ENCODE results near the gene NSG2.

GRCh38 chr5:174109698-174110260 is 64.3 kb downstream of the NSG2 start:
- no peak for TF ChIP-seq CTCF (IDR thresholded peaks at IDR 0.05; ENCODE audit: low read length)
- TF ChIP-seq EZH2 (IDR thresholded peaks at IDR 0.05; ENCODE audit: borderline replicate concordance, low read length): no peak

All from OCI-LY1 (cell line).